Ectodermal cell (in vitro differentiated cells): Measurements from ENCODE around the gene IPP.
A peak's percentile ranks its signal among the peaks of the same experiment; 100 is the strongest.
"Not testable (repeated sequence)": the region's sequence is repeated elsewhere in the genome, so short reads cannot be mapped to it uniquely, and the experiment has no call there.

Source experiments
- H3K27ac ChIP-seq: 2 replicates; pipeline ENCODE4 v1.7.0; 2013; ENCODE audit warnings: mild to moderate bottlenecking, low read depth, low read length; ENCODE audit not compliant: insufficient read depth, poor library complexity, severe bottlenecking
- H3K27me3 ChIP-seq: 2 replicates; pipeline ENCODE4 v1.7.0; 2013; ENCODE audit warnings: mild to moderate bottlenecking, low read length; ENCODE audit not compliant: insufficient read depth, control insufficient read depth, poor library complexity, severe bottlenecking
- H3K36me3 ChIP-seq: one replicate; pipeline ENCODE4 v1.7.0; 2013; ENCODE audit warnings: low read length; ENCODE audit not compliant: control insufficient read depth, insufficient read depth
- H3K4me1 ChIP-seq: one replicate; pipeline ENCODE4 v1.7.0; 2013; ENCODE audit warnings: low read length; ENCODE audit not compliant: control insufficient read depth, insufficient read depth
- H3K4me3 ChIP-seq: 2 replicates; pipeline ENCODE4 v1.7.0; 2013; ENCODE audit warnings: low read depth, low read length, control low read depth; ENCODE audit not compliant: insufficient read depth
- H3K9me3 ChIP-seq: 2 replicates; pipeline ENCODE4 v1.7.0; 2013; ENCODE audit warnings: mild to moderate bottlenecking, low read length, moderate library complexity; ENCODE audit not compliant: control insufficient read depth
- WGBS, 2 experiments: methylation state at CpG; one replicate each; pipeline ENCODE4 v1.1.7; 2013; ENCODE audit warnings: missing lambda C conversion rate in 2 of 2; 5-methylcytosine and 5-hydroxymethylcytosine counted together

IPP gene

GRCh38 chr1:45717386-45717785, 33.1 kb downstream of the IPP start:
- H3K36me3 ChIP-seq, result not testable (repeated sequence)

GRCh38 chr1:45716700-45717099, 33.8 kb downstream of the IPP start:
- no peak overlapping the region for H3K4me3 ChIP-seq
- 91 to 93% methylated on average over 2 of the region's 3 CpGs for WGBS, 2 experiments
- H3K9me3 ChIP-seq, result no peaks in the 10 kb centered on the region
- no peaks in the 10 kb centered on the region for H3K4me1 ChIP-seq
- H3K27ac ChIP-seq, result no peak overlapping the region
- no peaks in the 10 kb centered on the region for H3K27me3 ChIP-seq
- H3K36me3 ChIP-seq, result no peaks in the 10 kb centered on the region

More at GRCh38 chr1:45717386-45717785, 33.1 kb downstream of the IPP start:
- 85 to 89% methylated on average over 8 of the region's 8 CpGs for WGBS, 2 experiments
- H3K27me3 ChIP-seq, H3K4me3 ChIP-seq, H3K9me3 ChIP-seq, H3K27ac ChIP-seq, H3K4me1 ChIP-seq: not testable (repeated sequence)

- Histone ChIP-seq H3K27ac (no peak overlapping the region), H3K4me3 (no peak overlapping the region), H3K27me3 (no peaks in the 10 kb centered on the region), H3K36me3 (no peaks in the 10 kb centered on the region), H3K9me3 (no peaks in the 10 kb centered on the region), H3K4me1 (no peaks in the 10 kb centered on the region)
- 88 to 90% methylated on average over 3 of the region's 3 CpGs for WGBS, 2 experiments
Observed at GRCh38 chr1:45713711-45714110, 36.7 kb downstream of the IPP start.

GRCh38 chr1:45704637-45705036, 45.8 kb downstream of the IPP start:
- WGBS, 2 experiments, result 93 to 97% methylated on average over 1 of the region's 1 CpG
- H3K36me3 ChIP-seq, result no peaks in the 10 kb centered on the region
- H3K27me3 ChIP-seq, result no peaks in the 10 kb centered on the region
- H3K9me3 ChIP-seq, result no peaks in the 10 kb centered on the region
- H3K4me1 ChIP-seq, result no peaks in the 10 kb centered on the region
- no peak overlapping the region for H3K27ac ChIP-seq
- H3K4me3 ChIP-seq, result no peak overlapping the region

GRCh38 chr1:45694823-45695222, 55.6 kb downstream of the IPP start:
- Histone ChIP-seq H3K27me3 (no peaks in the 10 kb centered on the region), H3K27ac (no peak overlapping the region), H3K36me3 (peaks cover 8% of the 10 kb centered on the region), H3K4me3 (no peak overlapping the region), H3K9me3 (no peaks in the 10 kb centered on the region), H3K4me1 (no peaks in the 10 kb centered on the region)
- WGBS, 2 experiments, result 95 to 97% methylated on average over 7 of the region's 7 CpGs

GRCh38 chr1:45693811-45694210, 56.6 kb downstream of the IPP start:
- H3K27me3 ChIP-seq, H3K4me3 ChIP-seq, H3K27ac ChIP-seq, H3K4me1 ChIP-seq, H3K9me3 ChIP-seq, H3K36me3 ChIP-seq: not testable (repeated sequence)
- 92 to 95% methylated on average over 7 of the region's 8 CpGs for WGBS, 2 experiments

- peaks cover 7% of the 10 kb centered on the region for H3K4me1 ChIP-seq
- no peaks in the 10 kb centered on the region for H3K27me3 ChIP-seq
- peak within 1 kb of the TSS; percentile 95 for H3K27ac ChIP-seq
- 4% methylated on average over 22 to 24 of the region's 24 CpGs for WGBS, 2 experiments
- no peaks in the 10 kb centered on the region for H3K9me3 ChIP-seq
- no peaks in the 10 kb centered on the region for H3K36me3 ChIP-seq
- peak within 1 kb of the TSS; percentile 99 for H3K4me3 ChIP-seq
Observed at GRCh38 chr1:45687754-45688740, 62.4 kb downstream of the IPP start, which contains the start of gene TMEM69. Gene TMEM69, plus strand, starts transcription at chr1:45688181. Its CDS starts 2,888 bp downstream, at chr1:45691069.

GRCh38 chr1:45687014-45687753, 63.3 kb downstream of the IPP start:
- peak overlapping the region; percentile 99 for H3K4me3 ChIP-seq
- H3K4me1 ChIP-seq, result peaks cover 7% of the 10 kb centered on the region
- H3K27ac ChIP-seq, result peak overlapping the region; percentile 95
- WGBS, 2 experiments, result 3% methylated on average over 44 of the region's 44 CpGs
- no peaks in the 10 kb centered on the region for H3K9me3 ChIP-seq
- no peaks in the 10 kb centered on the region for H3K27me3 ChIP-seq
- H3K36me3 ChIP-seq, result no peaks in the 10 kb centered on the region

GRCh38 chr1:45686288-45687013, 64.0 kb downstream of the IPP start, which contains the start of gene GPBP1L1:
Gene GPBP1L1, minus strand, starts transcription at chr1:45686533. Its CDS starts 27,446 bp downstream, at chr1:45659087.
- 0% methylated on average over 49 to 50 of the region's 52 CpGs for WGBS, 2 experiments
- peaks cover 7% of the 10 kb centered on the region for H3K4me1 ChIP-seq
- H3K36me3 ChIP-seq, result no peaks in the 10 kb centered on the region
- H3K4me3 ChIP-seq, result peak within 1 kb of the TSS; percentile 99
- peak within 1 kb of the TSS; percentile 95 for H3K27ac ChIP-seq
- H3K9me3 ChIP-seq, result no peaks in the 10 kb centered on the region
- H3K27me3 ChIP-seq, result no peaks in the 10 kb centered on the region

GRCh38 chr1:45686015-45686287, 64.5 kb downstream of the IPP start:
- Histone ChIP-seq H3K4me1 (peaks cover 7% of the 10 kb centered on the region), H3K27ac (peak overlapping the region; percentile 92), H3K36me3 (no peaks in the 10 kb centered on the region), H3K27me3 (no peaks in the 10 kb centered on the region), H3K4me3 (peak overlapping the region; percentile 99), H3K9me3 (no peaks in the 10 kb centered on the region)
- WGBS, 2 experiments, result 0% methylated on average over 27 of the region's 27 CpGs
